DOHH2 (cell line): ENCODE data around the gene KRTAP15-1.

Experiments used
- H3F3A ChIP-seq: fragments of 200-600 bp; sonication (generic), shearing (Covaris generic); 2 replicates; pipeline ENCODE4 v1.6.0; 2016; ENCODE audit warnings: antibody characterized with exemption, mild to moderate bottlenecking; ENCODE audit not compliant: control insufficient read depth, insufficient read depth
- H3K27ac ChIP-seq: fragments of 200-600 bp; sonication (generic); 2 replicates; pipeline ENCODE4 v1.5.1; 2014; ENCODE audit warnings: low read depth, mild to moderate bottlenecking, low read length, moderate library complexity
- H3K27me3 ChIP-seq: fragments of 200-600 bp; sonication (generic); 2 replicates; pipeline ENCODE4 v1.6.1; 2014; ENCODE audit warnings: mild to moderate bottlenecking, low read length, mixed read lengths; ENCODE audit not compliant: control insufficient read depth
- H3K36me3 ChIP-seq: fragments of 200-600 bp; sonication (generic); 2 replicates; pipeline ENCODE4 v1.6.1; 2014; ENCODE audit warnings: mild to moderate bottlenecking, low read length, moderate library complexity, mixed read lengths; ENCODE audit not compliant: control insufficient read depth
- H3K4me1 ChIP-seq: fragments of 200-600 bp; sonication (generic); 2 replicates; pipeline ENCODE4 v1.6.1; 2014; ENCODE audit warnings: mild to moderate bottlenecking, low read length, mixed read lengths; ENCODE audit not compliant: control insufficient read depth
- H3K4me2 ChIP-seq: fragments of 200-600 bp; sonication (generic); 2 replicates; pipeline ENCODE4 v1.6.0; 2014; ENCODE audit warnings: mild to moderate bottlenecking, low read length, moderate library complexity
- H3K4me3 ChIP-seq: fragments of 200-600 bp; sonication (generic); 2 replicates; pipeline ENCODE4 v1.5.1; 2014; ENCODE audit warnings: mild to moderate bottlenecking, low read length, mixed read lengths
- H3K79me2 ChIP-seq: fragments of 200-600 bp; sonication (generic); 2 replicates; pipeline ENCODE4 v1.6.1; 2014; ENCODE audit warnings: mild to moderate bottlenecking, low read length, mixed read lengths; ENCODE audit not compliant: control insufficient read depth
- H3K9me2 ChIP-seq: fragments of 200-600 bp; sonication (generic); replicated peaks from 2 replicates; pipeline ENCODE4 v1.6.1; 2014; ENCODE audit warnings: mild to moderate bottlenecking, low read length, mixed read lengths; ENCODE audit not compliant: control insufficient read depth
- H3K9me3 ChIP-seq: fragments of 200-600 bp; sonication (generic); 2 replicates; pipeline ENCODE4 v1.6.1; 2014; ENCODE audit warnings: antibody characterized with exemption, low read length, mixed read lengths; ENCODE audit not compliant: control insufficient read depth, insufficient read depth
- H4K20me1 ChIP-seq: fragments of 200-600 bp; sonication (generic); 2 replicates; pipeline ENCODE4 v1.6.0; 2014; ENCODE audit warnings: low read depth, mild to moderate bottlenecking, antibody characterized with exemption, low read length, moderate library complexity; ENCODE audit not compliant: control insufficient read depth, insufficient read depth
- EZH2phosphoT487 ChIP-seq: fragments of 200-600 bp; sonication (generic); IDR thresholded peaks from 2 replicates; pipeline ENCODE4 v1.6.1; 2017; ENCODE audit warnings: borderline replicate concordance, mild to moderate bottlenecking, antibody characterized with exemption, low read length, moderate library complexity, mixed read lengths
- TF ChIP-seq, protein P1 (sequence below): fragments of 200-600 bp; sonication (generic); IDR thresholded peaks from one replicate; pipeline ENCODE4 v1.5.1; 2014; ENCODE audit warnings: antibody characterized with exemption, mild to moderate bottlenecking, low read depth, low read length; ENCODE audit not compliant: poor library complexity, severe bottlenecking

Gene KRTAP15-1

DNA sequence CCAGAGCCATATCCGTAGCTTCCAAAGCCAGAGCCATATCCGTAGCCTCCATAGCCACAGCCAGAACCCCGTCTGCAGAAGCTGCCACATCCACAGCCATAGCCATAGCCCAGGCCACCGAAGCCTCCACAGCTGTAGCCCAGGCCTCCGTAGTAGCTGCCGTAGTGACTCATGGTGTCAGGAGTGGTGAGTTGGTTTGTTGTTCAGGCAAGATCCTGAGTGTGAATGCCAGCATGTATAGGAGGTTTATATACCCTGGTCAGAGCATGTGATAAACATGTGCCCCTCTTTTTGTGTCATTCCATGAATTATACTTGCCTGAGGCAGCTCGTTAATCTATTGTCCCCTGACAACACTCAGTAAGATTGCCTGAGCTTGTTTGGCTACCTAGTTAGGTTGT is 40.1 kb downstream of the KRTAP15-1 start, which contains the start of gene KRTAP19-1:
Gene KRTAP19-1, minus strand, starts transcription at position 223 of the 400 bp plus-strand sequence. Its CDS starts 50 bp downstream, at position 173.
- no peak for TF ChIP-seq EZH2phosphoT487
- TF ChIP-seq, protein P1, sequence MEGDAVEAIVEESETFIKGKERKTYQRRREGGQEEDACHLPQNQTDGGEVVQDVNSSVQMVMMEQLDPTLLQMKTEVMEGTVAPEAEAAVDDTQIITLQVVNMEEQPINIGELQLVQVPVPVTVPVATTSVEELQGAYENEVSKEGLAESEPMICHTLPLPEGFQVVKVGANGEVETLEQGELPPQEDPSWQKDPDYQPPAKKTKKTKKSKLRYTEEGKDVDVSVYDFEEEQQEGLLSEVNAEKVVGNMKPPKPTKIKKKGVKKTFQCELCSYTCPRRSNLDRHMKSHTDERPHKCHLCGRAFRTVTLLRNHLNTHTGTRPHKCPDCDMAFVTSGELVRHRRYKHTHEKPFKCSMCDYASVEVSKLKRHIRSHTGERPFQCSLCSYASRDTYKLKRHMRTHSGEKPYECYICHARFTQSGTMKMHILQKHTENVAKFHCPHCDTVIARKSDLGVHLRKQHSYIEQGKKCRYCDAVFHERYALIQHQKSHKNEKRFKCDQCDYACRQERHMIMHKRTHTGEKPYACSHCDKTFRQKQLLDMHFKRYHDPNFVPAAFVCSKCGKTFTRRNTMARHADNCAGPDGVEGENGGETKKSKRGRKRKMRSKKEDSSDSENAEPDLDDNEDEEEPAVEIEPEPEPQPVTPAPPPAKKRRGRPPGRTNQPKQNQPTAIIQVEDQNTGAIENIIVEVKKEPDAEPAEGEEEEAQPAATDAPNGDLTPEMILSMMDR = no peak

DNA sequence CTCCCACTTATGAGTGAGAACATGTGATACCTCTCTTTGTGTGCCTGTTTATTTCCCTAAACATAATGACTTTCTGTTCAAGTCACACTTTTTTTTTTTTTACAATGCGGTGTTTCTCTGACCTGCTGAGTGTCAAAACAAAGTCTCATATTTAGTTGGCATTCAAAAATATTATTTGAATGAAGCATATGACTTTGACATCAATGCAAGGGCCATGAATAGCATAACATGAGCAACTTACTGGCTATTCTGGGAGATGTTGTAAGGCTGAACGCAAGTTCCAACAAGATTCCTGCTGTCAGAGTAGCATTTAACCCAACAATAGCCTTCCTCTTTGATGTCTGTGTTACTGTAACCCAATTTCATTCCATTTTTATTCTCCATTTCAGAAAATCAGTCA is 42.1 kb downstream of the KRTAP15-1 start:
- H3K36me3 ChIP-seq = no peaks in the 10 kb centered on the region
- H3K9me2 ChIP-seq = no peaks in the 10 kb centered on the region
- no peaks in the 10 kb centered on the region for H3K79me2 ChIP-seq
- no peaks in the 10 kb centered on the region for H3F3A ChIP-seq
- no peaks in the 10 kb centered on the region for H3K4me1 ChIP-seq
- H3K9me3 ChIP-seq = peaks cover 9% of the 10 kb centered on the region
- TF ChIP-seq EZH2phosphoT487 = no peak
- TF ChIP-seq, protein P1 = no peak
- H4K20me1 ChIP-seq = no peaks in the 10 kb centered on the region
- no peak overlapping the region for H3K4me3 ChIP-seq
- no peak overlapping the region for H3K27ac ChIP-seq
- H3K27me3 ChIP-seq = no peaks in the 10 kb centered on the region
- no peak overlapping the region for H3K4me2 ChIP-seq

More for the DNA sequence above, 40.1 kb downstream of the KRTAP15-1 start, which contains the start of gene KRTAP19-1:
- Histone ChIP-seq H3K4me2 (no peak within 1 kb of the TSS), H3K27me3 (no peaks in the 10 kb centered on the region), H3K79me2 (no peaks in the 10 kb centered on the region), H3K9me2 (no peaks in the 10 kb centered on the region), H3K4me3 (no peak within 1 kb of the TSS), H3F3A (no peaks in the 10 kb centered on the region), H4K20me1 (no peaks in the 10 kb centered on the region), H3K27ac (no peak within 1 kb of the TSS), H3K36me3 (no peaks in the 10 kb centered on the region), H3K9me3 (no peaks in the 10 kb centered on the region; the same call in 1 of the 2 replicates), H3K4me1 (no peaks in the 10 kb centered on the region)

DNA sequence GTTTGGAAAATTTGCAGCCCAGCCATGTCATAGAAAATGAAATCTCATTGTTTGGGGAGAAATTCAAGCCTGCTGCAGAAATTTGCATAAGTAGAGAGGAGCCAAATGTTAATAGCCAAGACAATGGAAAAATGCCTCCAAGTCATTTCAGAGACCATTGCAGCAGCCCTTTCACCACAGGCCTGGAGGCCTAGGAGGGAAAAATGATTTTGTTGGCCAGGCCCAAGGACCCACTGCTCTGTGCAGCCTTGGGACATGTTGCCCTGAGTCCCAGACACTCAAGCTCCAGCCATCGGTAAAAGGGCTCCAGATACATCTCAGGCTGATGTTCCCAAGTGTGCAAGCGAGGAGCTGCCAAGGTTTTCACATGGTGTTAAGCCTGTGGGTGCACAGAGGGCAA is 46.1 kb downstream of the KRTAP15-1 start:
- Histone ChIP-seq H3K4me1 (no peaks in the 10 kb centered on the region), H3K79me2 (no peaks in the 10 kb centered on the region), H3K4me2 (no peak overlapping the region), H3K36me3 (no peaks in the 10 kb centered on the region), H3K27ac (no peak overlapping the region), H3F3A (no peaks in the 10 kb centered on the region), H3K9me3 (peaks cover 9% of the 10 kb centered on the region), H4K20me1 (no peaks in the 10 kb centered on the region), H3K9me2 (no peaks in the 10 kb centered on the region), H3K4me3 (no peak overlapping the region), H3K27me3 (no peaks in the 10 kb centered on the region)
- no peak for TF ChIP-seq EZH2phosphoT487
- TF ChIP-seq, protein P1 = no peak
